ENCODE data around the gene BCDIN3D.
"Not testable (repeated sequence)": the region's sequence is repeated elsewhere in the genome, so short reads cannot be mapped to it uniquely, and the experiment has no call there.

DNA sequence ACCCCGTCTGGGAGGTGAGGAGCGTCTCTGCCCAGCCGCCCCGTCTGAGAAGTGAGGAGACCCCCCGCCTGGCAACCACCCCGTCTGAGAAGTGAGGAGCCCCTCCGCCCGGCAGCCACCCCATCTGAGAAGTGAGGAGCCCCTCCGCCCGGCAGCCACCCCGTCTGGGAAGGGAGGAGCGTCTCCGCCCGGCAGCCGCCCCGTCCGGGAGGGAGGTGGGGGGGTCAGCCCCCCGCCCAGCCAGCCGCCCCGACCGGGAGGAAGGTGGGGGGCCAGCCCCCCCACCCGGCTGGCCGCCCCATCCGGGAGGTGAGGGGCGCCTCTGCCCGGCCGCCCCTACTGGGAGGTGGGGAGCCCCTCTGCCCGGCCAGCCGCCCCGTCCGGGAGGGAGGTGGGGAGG, 18.0 kb upstream of the BCDIN3D start:
- TF ChIP-seq, protein P1, sequence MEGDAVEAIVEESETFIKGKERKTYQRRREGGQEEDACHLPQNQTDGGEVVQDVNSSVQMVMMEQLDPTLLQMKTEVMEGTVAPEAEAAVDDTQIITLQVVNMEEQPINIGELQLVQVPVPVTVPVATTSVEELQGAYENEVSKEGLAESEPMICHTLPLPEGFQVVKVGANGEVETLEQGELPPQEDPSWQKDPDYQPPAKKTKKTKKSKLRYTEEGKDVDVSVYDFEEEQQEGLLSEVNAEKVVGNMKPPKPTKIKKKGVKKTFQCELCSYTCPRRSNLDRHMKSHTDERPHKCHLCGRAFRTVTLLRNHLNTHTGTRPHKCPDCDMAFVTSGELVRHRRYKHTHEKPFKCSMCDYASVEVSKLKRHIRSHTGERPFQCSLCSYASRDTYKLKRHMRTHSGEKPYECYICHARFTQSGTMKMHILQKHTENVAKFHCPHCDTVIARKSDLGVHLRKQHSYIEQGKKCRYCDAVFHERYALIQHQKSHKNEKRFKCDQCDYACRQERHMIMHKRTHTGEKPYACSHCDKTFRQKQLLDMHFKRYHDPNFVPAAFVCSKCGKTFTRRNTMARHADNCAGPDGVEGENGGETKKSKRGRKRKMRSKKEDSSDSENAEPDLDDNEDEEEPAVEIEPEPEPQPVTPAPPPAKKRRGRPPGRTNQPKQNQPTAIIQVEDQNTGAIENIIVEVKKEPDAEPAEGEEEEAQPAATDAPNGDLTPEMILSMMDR (IDR thresholded peaks at IDR 0.05; ENCODE audit: borderline replicate concordance, extremely low read depth, low read length, poor library complexity, severe bottlenecking) = not testable (repeated sequence)
- TF ChIP-seq EZH2 (IDR thresholded peaks at IDR 0.05; ENCODE audit: borderline replicate concordance, low read depth, low read length, severe bottlenecking) = not testable (repeated sequence)
